NCI-H510A (cell line): ENCODE measurements around the gene SH3RF3.
A peak's percentile ranks its signal among the peaks of the same experiment; 100 is the strongest.

Source experiments
- DNase-seq: peaks from one replicate; lab custom pipeline; 2025; lab: John Stamatoyannopoulos, UW

The SH3RF3 gene

DNA sequence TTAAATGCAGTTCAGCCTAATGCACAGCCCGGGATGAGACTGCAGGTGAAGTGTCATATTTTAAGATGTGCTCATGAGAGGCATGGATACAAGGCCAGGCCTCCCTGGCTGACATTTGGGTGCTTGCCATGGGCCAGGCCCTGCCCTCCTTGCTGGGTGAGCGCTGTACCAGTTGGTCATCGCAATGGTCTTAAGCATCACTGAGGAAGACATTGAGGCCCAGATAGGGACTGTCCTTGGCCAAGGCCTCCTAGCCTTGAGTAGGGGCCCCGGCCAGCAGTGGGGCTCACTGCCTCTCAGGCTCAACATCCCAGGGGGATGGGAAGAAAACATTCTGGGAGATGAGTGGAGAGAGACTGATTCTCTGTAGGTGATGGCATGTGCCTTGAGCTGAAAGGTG lies 184.3 kb downstream of the SH3RF3 start:
- DNase-seq, result no peak

DNA sequence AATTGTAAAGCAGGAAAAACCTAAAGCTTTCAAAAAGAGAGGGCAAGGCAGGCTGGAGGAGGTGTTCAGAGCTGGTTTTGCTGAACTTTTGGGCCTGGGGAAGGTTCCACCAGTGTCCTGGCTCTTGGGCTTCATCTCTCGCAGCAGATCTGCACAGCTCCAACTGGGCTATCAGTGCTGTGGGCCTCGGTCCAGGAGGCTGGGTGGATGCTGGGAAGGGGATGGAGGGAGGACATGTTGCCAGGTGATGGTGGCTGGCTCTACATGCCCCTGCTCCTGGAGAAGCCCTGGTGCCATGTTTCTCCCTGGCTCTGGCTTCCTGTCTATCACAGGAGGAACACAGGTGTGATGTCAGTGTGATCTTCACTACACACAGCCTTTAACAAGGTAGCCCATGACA lies 187.1 kb downstream of the SH3RF3 start:
- no peak for DNase-seq

DNA sequence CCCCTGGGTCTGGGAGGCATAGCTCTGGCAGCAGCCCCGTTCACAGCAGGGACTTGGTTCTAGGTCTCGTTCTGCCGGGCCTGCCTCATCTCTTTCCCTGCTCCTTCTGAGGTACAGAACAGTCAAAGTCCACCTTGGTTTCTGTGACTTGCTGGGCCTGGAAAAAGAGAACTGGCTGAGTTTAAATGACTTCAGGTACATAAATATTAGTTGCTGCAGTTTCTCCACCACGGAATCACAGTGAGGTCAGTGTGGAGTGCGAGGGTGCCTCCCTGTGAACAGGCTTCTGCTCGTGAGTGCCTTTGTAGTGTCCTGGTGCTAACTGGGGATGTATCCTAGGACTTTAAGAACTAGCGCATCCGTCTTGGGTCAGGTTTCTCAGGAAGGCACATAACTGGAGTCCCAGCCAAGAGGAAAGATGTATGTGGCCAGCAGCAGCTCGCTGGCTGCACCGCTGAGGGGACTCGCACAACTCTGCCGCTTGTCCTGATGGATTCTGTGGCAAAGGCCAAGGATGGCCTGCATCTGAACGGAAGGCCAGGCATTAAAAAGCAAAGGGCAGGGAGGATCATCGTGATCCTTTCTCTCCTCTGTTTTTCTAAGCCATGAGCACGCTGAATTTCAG lies 188.6 kb downstream of the SH3RF3 start:
- DNase-seq, result no peak

DNA sequence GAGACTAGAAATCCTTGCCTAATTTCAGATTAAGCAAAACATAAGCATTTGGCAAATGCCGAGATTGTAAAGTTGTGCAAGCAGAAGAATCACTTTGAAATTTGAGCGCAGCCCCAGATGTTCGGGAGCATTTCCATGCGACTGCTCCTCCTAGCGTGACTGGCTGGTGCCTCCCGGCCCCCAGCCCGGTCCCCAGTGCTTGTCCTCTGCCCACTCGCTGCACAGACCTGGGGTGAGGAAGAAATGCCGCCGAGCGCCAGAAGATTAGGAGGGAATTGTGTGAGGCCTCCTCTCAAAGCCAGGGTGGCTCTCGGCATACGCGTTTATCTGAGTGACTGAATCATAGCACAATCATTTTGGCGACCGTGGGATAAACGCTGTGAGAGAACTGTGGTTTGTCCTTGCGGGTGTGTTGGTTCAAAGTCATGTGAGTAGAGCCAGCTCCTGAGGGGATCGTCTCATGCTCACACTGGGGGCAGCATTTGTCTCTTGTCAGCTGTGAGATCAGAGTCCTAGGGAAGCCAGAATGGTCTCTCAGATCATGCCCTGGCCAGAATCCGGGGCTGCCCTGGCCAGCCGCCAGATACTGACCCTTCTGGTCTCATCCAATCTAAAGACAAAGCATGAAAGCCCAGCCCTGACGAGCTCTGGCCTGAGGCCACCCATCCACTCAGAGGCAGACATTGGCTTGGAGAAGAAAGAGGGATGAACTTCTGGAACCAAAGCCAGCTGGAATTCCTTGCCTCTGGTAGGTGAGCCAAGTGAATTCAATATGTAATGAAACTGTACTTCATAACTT lies 189.3 kb downstream of the SH3RF3 start:
- DNase-seq, result no peak

DNA sequence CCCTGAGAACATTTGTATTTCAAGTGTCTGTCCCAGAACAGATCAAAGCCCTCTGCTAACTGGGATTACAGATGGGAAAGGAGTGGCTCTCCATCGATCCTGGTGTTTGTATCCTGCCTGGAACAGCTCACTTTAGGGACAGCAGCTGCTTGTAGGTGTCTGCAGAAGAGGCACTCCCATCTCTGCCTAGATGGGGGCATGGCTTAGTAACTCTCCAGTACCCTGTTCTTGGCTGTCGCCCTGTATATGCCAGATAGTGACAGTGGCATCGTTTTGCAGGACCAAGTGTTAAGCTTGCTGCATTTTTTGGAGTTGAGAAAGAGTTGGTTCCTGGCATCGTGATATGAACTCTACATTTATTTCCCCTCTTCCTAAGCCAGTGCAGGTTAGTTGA lies 189.9 kb downstream of the SH3RF3 start:
- no peak for DNase-seq

DNA sequence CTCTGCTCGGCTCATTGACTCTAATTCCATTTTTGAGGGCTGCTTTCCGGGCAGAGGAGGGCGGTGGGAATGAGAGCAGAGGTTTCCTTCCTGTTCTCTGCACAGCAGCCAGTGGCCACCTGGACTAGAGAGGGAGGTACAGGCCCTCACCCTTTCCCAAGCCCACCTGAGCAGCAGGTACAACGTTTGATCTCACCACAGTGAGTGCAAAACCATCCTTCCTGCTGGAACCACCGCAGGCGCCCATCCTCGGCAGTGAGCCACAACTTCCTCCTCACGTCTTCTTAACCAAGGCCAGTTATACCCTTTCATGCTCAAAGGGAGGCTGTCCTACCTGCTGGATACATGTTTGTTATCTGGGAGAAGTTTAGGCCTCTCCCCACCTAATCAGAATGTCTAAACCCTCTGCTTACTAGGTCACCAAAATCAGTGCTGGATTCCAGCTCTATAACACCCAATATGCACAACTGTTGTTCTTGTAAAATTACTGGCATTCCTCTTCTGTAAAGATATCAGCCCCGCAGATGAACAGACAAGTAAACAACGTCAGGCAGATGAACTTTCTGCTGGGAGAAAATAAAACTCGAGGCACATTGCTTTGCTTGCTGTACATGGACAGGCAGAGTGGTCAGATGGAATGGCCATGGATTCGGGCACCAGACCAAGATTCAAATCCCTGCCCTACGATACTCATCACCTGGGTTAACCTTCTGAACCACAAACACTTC lies 191.4 kb downstream of the SH3RF3 start:
- no peak for DNase-seq

DNA sequence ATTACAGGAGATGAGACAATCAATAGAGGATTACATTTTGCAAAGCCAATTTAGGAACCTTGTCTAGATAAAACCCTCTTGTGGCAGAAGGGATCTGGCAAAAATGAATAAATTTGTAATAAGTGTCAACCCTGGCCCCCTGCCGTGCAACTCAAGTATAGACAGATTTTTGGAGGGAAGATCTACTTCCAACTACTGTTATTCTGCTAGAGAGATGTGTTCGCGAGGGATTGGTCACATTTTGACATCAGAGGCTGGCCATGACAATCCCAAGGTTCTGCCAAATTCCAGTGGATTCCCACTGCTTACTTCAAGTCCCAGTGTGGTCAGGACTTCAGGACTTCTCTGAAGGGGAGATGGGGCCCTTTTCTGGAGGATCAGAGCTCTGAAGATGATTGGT lies 192.6 kb downstream of the SH3RF3 start:
- no peak for DNase-seq

DNA sequence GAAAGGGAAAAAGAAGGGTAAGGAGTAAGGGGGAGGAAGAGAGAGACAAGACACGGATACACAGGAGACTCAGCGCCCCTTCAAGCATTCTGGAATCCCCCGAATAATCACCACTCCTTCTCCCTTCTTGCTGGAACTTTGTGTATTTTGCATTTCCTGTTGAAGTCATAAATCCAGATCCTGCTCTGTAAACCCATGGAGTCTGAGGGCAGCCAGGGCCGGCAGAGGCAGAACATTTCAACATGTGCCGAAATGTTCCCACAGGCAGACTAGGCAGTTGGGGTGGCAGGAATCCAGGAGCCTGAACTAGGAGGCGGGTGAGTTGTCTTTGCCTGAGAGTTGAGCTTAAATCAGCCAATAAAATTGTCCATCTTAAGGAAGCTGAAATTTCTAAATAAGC lies 193.1 kb downstream of the SH3RF3 start:
- DNase-seq, result no peak

DNA sequence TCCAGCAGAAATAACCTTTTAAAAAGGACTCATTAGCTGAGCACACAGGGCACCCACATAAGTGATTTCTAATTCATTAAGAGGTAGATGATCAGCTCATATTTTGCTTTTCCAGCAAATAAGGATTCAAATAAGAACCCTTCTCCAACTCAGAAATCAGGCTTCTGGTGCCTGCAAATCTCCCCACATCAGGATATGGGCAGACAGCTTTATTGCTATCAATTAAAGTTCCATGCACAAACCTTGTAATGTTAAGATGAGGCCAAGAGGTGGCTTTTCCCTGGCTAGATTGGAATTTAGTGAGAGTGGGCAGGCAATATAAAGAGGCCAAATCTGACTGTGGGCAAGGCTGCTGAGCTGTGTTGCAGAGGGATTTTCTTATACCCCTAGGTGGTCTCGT lies 193.6 kb downstream of the SH3RF3 start:
- DNase-seq, result no peak

DNA sequence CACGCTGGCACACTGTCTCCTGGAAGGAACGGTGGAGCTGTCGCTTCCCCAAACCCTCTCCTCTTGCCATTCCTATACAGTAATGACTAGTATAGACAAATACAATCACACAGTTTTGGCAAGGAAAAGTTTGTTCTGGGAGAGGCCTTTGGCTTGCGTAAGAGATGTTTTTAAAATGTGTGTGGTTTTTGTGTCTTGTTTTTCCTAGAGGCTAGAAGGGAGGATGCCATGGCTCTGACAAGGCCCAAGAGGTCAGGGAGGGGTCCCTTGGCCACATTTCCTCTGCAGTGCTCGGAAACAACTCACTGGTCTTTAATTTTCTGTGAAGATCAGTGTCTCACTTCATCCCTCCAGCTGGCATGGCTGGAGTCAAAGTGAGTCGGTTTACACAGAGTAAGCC lies 195.9 kb downstream of the SH3RF3 start:
- no peak for DNase-seq

DNA sequence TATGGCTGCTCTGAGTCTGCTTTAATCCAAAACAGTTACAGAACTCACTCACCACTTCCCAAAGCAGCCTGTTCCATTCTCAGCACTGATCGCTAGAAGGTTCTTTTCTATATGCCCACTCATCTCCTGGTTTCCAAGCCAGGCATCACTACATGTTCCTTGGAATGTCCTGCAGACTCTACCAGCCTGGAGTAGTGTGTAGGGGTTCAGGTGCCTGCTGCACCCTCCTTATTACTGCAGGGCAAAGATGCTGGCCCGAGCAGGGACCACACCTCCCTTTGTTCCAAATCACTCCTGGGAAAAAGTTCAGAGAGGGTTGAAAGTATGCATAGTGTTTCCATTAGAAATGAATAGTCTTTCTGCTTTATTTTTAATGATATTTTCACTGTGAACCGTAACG lies 196.6 kb downstream of the SH3RF3 start:
- DNase-seq, result no peak

DNA sequence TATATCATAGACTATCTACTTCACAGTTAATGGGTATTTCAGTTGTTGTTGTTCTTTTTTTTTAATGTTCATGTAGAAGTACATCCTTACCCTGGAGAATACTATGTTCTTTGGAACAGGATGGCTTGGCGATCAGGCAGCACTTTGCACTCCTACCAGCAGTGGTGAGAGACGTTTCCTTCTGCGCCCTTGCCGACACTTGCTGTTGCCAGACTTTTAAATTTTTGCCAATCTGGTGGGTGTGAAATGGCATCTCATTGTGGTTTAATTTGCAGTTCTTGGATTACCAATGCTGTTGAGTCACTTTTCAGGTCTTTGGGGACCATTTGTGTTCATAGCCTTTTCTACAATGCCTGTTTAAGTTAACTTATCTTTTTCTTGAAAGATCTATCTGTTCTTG lies 197.3 kb downstream of the SH3RF3 start:
- no peak for DNase-seq

DNA sequence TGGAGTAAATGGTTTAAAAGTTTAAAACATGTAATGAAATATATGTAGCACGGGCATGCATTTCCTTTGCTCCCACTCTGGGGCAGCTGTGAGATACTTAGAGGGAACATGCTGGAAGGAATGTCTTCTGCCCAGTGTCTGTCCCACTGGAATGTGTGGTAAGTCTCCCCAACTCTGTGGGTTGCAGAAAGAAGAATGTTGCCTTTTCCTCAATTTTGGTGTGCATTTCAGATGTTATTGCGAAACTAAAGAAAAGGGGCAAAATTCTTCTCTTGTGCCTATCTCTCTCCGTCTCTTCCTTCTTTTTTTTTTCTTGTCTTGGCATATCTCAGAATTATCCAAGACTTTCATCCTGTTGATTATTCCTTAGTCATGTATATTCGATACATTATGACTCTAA lies 201.1 kb downstream of the SH3RF3 start:
- DNase-seq, result no peak

DNA sequence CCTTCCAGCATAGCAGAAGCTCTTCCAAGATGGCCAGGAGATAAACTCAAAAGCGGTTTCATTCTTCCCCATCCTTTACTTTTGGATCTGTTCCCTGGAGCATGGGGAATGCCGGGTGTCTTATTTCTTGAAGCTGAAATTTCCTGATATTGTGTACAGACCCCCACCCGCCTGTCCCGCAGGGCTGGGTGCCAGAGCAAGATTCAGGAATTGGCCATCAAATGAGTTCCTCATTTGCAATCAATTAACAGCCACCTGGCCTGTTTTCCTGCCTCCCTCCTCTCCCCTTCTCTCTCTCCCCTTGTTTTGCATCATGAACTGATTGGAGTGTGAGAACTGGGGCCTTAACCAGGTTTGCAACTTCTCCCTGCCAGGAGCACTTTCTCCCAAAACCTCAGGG lies 202.1 kb downstream of the SH3RF3 start:
- DNase-seq, result no peak

DNA sequence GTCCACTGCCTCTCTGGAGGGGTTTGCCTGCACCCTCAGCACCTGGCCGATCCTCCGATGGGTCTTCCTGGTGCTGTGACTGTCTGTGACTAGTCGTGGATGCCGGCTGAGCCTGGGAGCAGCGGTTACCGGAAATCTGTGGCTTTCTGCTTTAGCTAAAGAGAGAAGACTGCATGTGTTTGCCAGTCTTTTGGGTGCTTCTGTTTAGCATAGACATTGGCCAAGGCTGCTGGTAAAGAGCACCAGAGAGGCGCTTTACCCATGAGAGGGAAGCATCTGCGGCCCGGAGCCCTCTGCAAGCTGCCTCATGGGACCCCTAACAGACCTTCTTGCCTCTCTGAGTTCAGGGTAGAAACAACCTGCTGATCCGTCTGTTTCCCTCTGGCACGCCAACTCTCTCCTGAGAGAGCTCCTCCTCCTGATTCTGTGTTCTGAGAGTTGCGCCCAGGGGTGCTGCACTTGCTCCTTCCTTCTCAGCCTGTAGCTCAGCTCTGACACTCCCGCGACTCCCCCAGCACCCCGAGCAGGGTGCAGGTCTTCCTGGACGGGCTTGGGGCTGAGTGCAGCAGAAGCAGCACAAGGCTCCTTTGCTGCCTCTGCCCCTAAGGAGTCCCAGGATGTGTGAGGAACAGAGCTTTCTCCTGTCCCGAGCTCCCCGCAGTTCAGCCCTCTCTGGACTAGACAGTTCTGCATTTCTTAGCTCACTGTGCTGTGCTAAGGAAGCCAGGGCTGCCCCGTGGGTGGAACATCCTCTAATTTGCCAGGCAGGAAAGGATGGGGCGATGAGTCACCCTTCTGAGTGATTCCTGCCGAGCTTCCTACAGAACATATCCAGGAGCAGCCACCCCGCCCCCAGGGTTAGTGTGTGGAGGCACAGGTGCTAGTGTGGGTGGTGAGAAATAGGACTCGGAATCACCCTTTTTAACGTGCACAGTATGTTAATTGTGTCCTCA lies 203.2 kb downstream of the SH3RF3 start:
- DNase-seq, result peak; percentile 47

DNA sequence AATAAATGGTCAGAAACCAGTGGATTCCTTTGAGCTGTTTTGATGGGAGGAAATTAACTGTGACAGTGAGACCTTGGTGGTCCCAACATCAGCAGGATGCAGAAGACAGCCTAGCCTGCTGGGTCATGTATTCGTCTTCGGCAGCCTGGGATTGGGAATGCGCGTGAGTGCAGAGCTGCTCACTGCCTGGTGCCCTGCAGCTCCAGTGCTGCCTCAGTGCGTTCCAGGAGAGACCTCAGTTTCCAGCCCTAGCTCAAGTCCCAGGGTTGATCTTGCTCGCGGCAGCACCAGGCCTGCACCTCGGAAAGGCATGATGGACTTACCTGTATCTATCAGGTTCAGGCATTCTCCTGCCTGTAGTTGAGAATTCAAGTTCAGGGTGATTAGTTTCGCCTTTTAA lies 203.9 kb downstream of the SH3RF3 start:
- no peak for DNase-seq

DNA sequence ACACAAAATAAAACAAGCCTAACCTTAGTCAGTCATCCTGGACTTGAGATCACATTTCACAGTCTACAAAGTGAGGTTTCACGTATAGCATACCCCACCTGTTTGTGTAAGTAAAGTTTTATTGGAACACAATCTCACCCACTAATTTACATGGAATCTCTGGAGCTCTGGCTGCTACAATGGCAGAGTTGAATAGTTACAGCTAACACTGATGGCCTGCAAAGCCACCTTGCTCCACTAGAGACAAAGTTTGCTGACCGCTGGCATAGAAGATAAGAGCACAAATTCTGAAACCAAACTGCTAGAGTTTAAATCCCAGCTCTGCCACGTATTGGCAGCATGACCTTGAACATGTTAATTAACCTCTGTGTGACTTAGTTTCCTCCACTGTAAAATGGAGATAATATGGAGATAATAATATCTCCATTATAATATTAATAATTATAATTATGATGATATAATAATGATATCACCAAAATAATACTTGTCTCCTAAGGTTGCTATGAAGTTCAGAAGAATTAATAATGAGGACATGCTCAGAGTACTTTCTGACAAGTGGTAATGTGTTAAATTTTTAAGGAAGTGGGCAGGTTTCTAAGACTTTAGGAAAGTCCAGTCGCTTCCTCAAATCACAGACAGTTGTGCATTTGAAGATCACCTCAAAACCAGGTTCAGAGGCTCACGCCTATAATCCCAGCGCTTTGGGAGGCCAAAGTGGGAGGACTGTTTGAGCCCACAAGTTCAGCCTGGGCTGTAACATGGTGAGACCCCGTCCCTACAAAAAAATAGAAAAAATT lies 204.6 kb downstream of the SH3RF3 start:
- no peak for DNase-seq

DNA sequence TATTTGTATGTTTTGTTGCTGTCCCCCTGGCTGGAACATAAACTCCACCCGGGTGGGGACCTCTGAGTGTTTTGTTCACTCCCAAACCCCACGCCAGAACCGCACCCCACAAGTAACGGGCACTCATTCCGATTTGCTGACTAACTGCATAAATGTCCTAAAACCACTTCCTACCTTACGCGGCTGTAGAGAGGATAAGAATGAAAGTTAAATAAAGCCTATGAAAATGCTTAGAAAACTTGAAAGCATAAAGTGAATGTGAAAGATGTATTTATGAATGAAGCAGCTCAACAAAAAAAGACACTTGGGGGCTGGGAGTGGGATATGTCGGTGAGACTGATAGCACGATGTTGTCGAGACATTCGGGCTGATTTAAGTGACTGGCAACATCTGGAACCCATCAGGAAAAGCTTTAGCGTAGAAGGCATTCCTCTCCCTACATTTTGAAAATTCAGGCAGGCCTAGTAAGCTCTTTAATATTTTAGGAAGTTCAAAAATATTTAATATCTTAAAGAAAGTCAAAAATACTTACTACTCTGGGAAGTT lies 206.7 kb downstream of the SH3RF3 start:
- no peak for DNase-seq

DNA sequence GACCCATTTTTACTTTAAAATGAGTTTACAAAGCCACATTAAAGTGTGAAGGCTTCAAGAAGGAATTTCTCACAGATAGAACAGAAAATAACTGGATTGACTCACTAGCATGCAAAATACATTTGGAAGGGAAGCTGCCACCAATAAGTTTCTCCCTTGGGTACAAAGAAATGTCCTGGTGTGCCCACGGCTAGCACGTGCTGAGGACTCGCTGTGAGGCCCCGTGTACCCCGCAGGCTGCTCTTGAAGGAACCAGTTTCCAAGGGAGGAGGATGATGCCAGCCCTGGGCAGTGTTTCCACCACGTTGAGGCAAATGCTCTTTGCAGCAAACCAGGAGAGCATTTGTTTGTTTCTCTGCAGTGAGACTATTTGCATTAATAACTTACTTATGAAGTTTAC lies 207.3 kb downstream of the SH3RF3 start:
- no peak for DNase-seq

DNA sequence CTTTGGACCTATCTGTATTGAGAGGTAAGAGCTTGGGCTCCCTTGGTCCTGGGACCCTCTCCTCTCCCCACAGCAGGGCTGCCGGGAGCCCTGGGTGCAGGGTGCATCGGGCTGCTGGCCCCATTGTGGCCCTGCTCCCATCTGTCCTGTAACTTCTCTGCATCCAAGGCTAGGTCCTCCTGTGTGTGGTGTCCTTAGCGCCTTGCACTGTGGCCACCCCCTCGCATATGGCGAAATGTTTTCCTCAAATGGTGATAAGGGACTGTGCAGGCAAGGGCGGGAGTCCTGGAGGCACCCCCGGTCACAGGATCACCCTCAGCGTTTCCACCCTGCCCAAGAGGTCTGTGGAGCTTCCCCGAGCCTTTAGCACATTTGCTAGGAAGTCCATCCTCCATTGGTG lies 208.2 kb downstream of the SH3RF3 start:
- no peak for DNase-seq

DNA sequence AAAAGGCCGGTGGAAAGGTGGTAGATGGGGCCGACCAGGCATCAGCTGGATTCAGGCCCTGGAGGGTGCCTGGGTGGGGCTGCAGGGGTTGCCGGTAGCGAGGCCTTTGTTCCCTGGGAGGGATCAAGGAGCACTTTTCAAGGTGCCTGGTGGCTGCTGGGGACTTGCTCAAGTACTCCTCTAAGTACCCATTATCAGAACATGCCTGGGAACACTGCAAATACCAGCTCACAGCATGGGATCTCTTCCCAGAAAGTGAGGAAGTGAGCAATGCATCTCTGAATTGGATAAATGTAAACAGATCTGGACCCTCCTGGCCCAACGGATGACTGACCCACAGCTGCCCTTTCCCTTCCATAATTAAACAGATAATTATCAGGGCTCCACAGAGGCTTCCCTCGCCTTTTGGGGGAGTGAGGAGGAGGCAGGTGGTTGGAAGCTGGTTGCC lies 210.5 kb downstream of the SH3RF3 start:
- no peak for DNase-seq
